GM19035 (cell line): ENCODE data around the gene SLC22A17.
"Not testable (repeated sequence)": the region's sequence is repeated elsewhere in the genome, so short reads cannot be mapped to it uniquely, and the experiment has no call there.

Experiments
- ATAC-seq: cut with Tn5 transposase; IDR thresholded peaks from one replicate; pipeline ENCODE4 v1.9.1; 2021; ENCODE audit not compliant: unreplicated experiment

SLC22A17 gene

GRCh38 chr14:23352506-23353432 is at the start of gene SLC22A17:
Gene SLC22A17 (minus strand): TSS chr14:23352887.
- no peak for ATAC-seq

GRCh38 chr14:23401291-23401690 is 48.6 kb upstream of the SLC22A17 start:
- ATAC-seq, result no peak

DNA sequence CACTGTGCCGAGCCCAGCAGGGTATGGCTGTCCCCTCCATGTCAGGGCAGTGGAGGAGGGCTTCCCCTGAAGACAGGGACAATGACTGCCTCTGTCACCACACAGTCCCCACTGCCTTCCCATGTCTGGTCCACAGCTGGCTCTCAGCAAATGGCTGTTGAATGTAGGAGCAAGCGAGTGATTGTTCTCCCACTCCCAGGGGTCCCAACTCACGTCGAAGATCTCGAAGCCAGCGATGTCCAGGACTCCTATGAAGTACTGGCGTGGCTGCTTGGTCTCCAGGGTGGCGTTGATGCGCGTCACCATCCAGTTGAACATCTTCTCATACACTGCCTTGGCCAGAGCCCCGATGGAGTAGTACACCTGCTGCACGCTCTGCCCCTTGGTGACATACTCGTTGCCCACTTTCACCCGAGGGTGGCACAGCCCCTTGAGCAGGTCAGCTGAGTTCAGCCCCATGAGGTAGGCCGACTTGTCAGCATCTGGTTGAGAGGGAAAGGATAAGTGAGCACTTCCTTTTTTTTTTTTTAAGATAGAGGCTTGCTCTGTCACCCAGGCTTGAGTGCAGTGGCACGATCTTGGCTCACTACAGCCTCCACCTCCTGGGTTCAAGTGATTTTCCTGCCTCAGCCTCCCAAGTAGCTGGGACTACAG is 47.9 kb upstream of the SLC22A17 start:
- ATAC-seq, result not testable (repeated sequence)

DNA sequence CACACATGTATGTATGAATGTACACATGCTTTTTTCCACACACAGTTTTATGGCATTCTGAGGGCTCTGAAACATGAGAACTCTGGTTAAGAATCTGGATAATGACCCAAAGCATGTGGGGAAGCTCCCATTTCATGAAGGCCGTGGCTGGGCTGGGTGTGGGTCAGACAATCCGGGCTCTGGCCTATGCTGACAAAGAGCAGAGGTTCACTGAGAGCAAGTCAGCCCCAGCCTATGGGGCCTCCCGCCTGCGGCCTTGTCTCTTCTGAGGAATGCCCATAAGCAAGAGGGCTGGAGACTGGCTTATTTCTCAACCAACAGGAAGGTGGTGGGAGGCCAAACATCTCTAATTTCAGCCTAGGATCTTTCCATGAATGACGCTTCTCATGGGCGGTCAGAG is 46.9 kb upstream of the SLC22A17 start:
- no peak for ATAC-seq

DNA sequence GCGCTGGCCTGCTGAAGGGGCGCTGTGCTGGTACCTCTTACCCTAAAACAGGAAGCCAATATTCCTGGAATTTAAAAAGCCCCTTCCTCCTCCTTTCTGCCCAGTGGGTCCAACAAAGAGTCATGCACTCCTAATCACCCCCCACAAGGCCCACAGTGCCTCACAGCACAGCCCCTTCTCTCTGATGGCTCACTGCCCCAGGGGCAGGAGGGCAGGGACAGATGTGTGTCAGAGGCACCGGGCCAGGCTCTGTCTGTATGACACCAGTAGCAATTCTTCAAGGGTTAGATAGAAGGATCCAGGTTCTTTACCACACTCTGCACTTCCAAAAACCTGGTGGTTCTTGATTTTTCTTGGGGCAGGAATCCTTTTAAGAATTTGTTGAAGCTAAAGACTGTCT is 46.4 kb upstream of the SLC22A17 start:
- ATAC-seq, result no peak

GRCh38 chr14:23398348-23398747 is 45.7 kb upstream of the SLC22A17 start:
- no peak for ATAC-seq

DNA sequence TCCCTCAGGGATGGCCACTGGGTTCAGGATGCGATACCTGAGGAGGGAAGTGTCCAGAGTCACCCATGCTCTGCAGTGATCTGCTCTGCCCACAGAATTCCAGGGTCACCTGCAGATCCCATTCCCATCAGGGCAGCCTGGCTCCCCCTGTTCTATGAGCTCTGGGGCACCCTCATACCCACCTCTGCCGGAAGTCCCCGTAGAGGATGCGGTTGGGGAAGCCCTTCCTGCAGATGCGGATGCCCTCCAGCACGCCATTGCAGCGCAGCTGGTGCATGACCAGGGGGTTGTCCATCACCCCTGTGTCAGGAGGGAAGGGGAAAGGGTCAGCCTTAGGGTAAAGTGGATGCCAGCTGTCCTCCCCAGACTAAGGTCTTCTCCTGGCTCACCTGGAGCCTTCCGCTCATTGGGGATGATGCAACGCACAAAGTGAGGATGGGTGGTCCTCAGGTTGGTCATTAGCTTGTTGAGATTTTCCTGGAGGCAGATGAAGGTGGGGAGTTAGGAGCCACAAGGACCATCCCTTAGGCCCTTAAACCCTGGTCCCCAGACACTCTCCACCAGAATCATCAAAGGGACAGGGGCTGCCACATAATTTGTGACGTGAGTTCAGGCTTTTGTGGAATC is 44.2 kb upstream of the SLC22A17 start:
- no peak for ATAC-seq

DNA sequence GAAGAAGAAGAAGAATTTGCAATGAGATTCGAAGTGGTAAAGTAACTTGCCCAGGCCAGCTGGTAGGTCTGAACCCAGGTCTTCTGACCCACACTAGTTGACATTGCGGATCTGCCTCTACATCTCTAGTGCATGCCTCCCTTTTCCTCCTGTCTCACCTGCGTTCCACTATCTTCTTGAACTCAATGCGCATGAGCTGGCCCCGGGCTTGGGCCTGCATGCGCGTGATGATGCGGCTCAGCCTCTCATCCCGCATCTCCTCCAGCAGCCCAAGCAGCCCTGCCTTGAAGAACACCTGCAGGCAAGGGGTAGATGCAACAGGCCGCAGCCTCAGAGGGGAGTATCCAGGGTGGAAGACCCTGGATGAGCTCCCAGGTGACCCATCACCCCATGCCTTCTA is 43.4 kb upstream of the SLC22A17 start:
- ATAC-seq, result no peak

DNA sequence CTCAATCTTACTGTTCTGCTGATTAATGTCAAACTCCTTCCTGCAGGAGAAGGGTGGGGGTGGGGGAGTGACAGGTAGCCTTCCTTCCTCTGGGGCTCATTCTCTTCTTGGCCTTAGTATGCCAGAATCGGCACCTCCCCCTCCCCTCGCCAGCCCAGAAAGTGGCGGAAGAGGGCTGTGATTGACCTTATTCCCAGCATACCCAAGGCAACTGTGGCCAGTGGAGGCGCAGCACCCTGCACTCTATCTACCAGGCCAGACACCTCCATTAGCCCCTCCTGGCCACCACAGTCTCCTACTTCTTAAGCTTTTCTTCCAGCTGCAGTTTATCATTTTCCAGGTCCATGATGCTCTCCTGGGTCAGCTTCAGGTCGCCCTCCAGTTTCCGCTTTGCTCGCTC is 39.9 kb upstream of the SLC22A17 start:
- no peak for ATAC-seq

DNA sequence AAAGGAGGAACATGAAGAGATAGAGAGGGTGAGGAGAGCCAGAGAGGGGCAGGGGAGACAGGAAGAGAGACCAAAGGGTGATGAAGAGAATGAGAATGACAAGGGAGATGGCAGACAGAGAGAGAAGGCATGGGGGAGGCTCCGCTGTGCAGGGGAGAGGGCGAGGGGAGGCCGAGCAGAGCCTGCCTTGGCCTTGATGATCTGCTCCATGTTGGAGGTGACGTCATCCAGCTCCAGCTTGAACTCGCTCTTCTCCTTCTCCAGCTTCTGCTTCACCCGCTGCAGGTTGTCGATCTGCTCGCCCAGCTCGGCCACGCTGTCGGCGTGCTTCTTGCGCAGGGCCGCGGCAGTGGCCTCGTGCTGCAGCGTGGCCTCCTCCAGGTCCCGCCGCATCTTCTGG is 37.2 kb upstream of the SLC22A17 start:
- not testable (repeated sequence) for ATAC-seq

GRCh38 chr14:23389396-23389795 is 36.7 kb upstream of the SLC22A17 start:
- no peak for ATAC-seq

GRCh38 chr14:23388996-23389395 is 36.3 kb upstream of the SLC22A17 start:
- ATAC-seq, result no peak

GRCh38 chr14:23387916-23388882 is 35.5 kb upstream of the SLC22A17 start:
- ATAC-seq, result no peak

DNA sequence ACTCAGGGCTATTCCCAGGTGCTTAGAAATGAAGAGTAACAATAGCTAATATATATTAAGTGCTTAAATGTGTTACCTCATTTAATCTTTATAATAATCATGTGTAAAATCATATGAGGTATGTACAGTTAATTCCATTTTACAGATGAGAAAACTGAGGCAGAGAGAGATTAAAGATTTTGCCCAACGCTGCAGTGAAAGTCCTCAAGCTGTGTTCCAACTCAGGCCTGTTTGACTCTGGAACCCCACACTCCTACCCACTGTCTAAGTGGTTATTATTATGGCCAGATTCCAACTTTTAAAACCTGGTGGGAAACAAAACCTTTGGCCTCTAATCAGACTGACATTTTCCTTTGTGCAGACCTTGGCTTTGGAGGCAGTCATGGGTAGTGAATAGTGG is 34.3 kb upstream of the SLC22A17 start:
- ATAC-seq, result no peak

GRCh38 chr14:23386266-23386657 is 33.6 kb upstream of the SLC22A17 start:
- not testable (repeated sequence) for ATAC-seq

GRCh38 chr14:23385642-23386265 is 33.1 kb upstream of the SLC22A17 start:
- ATAC-seq, result no peak

DNA sequence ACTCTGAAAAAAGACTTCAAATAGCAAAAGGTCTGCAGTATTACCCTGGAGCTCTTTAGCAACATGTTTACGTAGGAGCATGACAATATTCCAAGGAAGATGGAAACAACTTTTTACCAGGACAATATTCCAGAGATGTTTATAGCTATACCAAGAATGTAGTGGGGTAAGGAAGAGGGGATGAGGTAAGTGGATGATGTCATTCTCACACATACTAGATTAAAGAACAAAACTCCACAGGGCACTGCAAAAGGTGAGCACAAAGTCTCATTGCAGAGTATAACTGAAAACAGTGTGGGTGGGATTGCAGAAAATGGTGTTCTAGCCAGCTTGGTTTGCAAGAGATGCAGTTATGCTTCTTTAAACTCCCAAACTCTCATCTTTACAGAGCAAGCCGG is 32.6 kb upstream of the SLC22A17 start:
- ATAC-seq, result no peak

GRCh38 chr14:23384364-23385080 is 31.8 kb upstream of the SLC22A17 start:
- no peak for ATAC-seq

DNA sequence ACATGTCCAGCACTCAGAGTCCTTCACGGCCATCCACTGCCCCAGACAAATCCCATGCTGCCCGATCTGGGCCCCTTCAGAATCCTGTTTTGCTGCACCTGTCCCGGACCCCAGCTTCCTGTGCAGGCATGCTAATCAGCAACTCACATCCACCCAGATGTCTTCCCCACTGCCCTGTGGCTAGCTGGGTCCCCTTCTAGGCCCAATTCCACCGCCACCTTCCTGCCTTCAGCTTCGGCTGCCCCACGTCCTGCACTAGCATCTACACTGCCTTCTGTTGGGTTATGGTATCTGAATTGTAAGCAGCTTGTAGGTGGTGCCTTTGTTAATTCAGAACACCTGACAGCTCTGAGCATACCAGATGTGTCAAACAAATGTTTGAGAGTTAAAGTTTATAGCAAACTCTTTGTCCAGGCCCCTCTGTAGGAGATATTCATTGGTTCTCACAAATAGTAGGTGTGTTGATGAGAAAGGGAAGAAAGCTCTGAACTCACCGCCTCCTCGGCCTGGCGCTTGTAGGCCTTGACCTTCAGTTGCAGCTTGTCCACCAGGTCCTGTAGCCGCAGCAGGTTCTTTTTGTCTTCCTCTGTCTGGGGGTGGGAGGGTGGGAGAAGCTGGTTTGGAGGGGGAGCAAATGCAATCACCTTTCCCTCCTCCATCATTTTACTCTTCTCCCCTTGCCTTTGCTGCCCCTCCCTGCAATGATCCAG is 30.2 kb upstream of the SLC22A17 start:
- ATAC-seq, result no peak
